ENCODE data around the gene GALNT15. TPM values are rescaled to one million over a fixed set of nuclear protein-coding genes. Genes with fewer than 3 reads are reported as not detected.

GALNT15 gene
- total RNA-seq, 1 donor from 2014 or later: 0.40 TPM

GRCh38 chr3:16255326-16255725 lies 80.8 kb downstream of the GALNT15 start:
- Mint-ChIP-seq H3K27me3 (ENCODE audit: low read depth) (no peaks in the 10 kb centered on the region), H3K4me3 (ENCODE audit: unreplicated experiment) (no peak overlapping the region), H3K27ac (ENCODE audit: unreplicated experiment) (no peak overlapping the region), H3K36me3 (ENCODE audit: low read depth) (peaks cover 4% of the 10 kb centered on the region), H3K4me1 (ENCODE audit: low read depth) (no peaks in the 10 kb centered on the region), H3K9me3 (ENCODE audit: low read depth) (no peaks in the 10 kb centered on the region)
- TF ChIP-seq CTCF (IDR thresholded peaks at IDR 0.05): no peak
- DNase-seq (ENCODE audit: low spot score): no peak

- Mint-ChIP-seq H3K9me3 (ENCODE audit: low read depth) (no peaks in the 10 kb centered on the region), H3K4me3 (ENCODE audit: unreplicated experiment) (no peak overlapping the region), H3K27ac (ENCODE audit: unreplicated experiment) (no peak overlapping the region), H3K4me1 (ENCODE audit: low read depth) (no peaks in the 10 kb centered on the region), H3K27me3 (ENCODE audit: low read depth) (no peaks in the 10 kb centered on the region), H3K36me3 (ENCODE audit: low read depth) (peaks cover 4% of the 10 kb centered on the region)
- no peak for TF ChIP-seq CTCF (IDR thresholded peaks at IDR 0.05)
- DNase-seq (ENCODE audit: low spot score): no peak
Measured at GRCh38 chr3:16255726-16256125, 81.2 kb downstream of the GALNT15 start.

- no peak for DNase-seq (ENCODE audit: low spot score)
- no peaks in the 10 kb centered on the region for H3K9me3 Mint-ChIP-seq (ENCODE audit: low read depth)
- no peaks in the 10 kb centered on the region for H3K4me1 Mint-ChIP-seq (ENCODE audit: low read depth)
- no peak overlapping the region for H3K27ac Mint-ChIP-seq (ENCODE audit: unreplicated experiment)
- H3K4me3 Mint-ChIP-seq (ENCODE audit: unreplicated experiment): no peak overlapping the region
- no peak for TF ChIP-seq CTCF (IDR thresholded peaks at IDR 0.05)
- no peaks in the 10 kb centered on the region for H3K27me3 Mint-ChIP-seq (ENCODE audit: low read depth)
- H3K36me3 Mint-ChIP-seq (ENCODE audit: low read depth): peaks cover 4% of the 10 kb centered on the region
Measured at GRCh38 chr3:16257309-16257708, 82.8 kb downstream of the GALNT15 start.

- Mint-ChIP-seq H3K4me3 (ENCODE audit: unreplicated experiment) (no peak overlapping the region), H3K27me3 (ENCODE audit: low read depth) (no peaks in the 10 kb centered on the region), H3K27ac (ENCODE audit: unreplicated experiment) (no peak overlapping the region), H3K36me3 (ENCODE audit: low read depth) (peaks cover 4% of the 10 kb centered on the region), H3K4me1 (ENCODE audit: low read depth) (no peaks in the 10 kb centered on the region), H3K9me3 (ENCODE audit: low read depth) (no peaks in the 10 kb centered on the region)
- no peak for TF ChIP-seq CTCF (IDR thresholded peaks at IDR 0.05)
- DNase-seq (ENCODE audit: low spot score): no peak
Measured at GRCh38 chr3:16258177-16258576, 83.7 kb downstream of the GALNT15 start.

- no peak overlapping the region for H3K4me3 Mint-ChIP-seq (ENCODE audit: unreplicated experiment)
- no peak overlapping the region for H3K27ac Mint-ChIP-seq (ENCODE audit: unreplicated experiment)
- no peaks in the 10 kb centered on the region for H3K9me3 Mint-ChIP-seq (ENCODE audit: low read depth)
- no peak for TF ChIP-seq CTCF (IDR thresholded peaks at IDR 0.05)
- H3K27me3 Mint-ChIP-seq (ENCODE audit: low read depth): no peaks in the 10 kb centered on the region
- peaks cover under 1% of the 10 kb centered on the region for H3K4me1 Mint-ChIP-seq (ENCODE audit: low read depth)
- DNase-seq (ENCODE audit: low spot score): no peak
- H3K36me3 Mint-ChIP-seq (ENCODE audit: low read depth): peaks cover 4% of the 10 kb centered on the region
Measured at GRCh38 chr3:16258866-16259265, 84.4 kb downstream of the GALNT15 start.

Data from chondrocyte (in vitro differentiated cells).